ENCODE results near the gene UPK1A.
"Not testable (repeated sequence)": the region's sequence is repeated elsewhere in the genome, so short reads cannot be mapped to it uniquely, and the experiment has no call there.

The UPK1A gene

GRCh38 chr19:35644206-35644986 lies 21.9 kb upstream of the UPK1A start:
- DNase-seq (ENCODE audit: low read depth, low spot score): peak; percentile 96

DNA sequence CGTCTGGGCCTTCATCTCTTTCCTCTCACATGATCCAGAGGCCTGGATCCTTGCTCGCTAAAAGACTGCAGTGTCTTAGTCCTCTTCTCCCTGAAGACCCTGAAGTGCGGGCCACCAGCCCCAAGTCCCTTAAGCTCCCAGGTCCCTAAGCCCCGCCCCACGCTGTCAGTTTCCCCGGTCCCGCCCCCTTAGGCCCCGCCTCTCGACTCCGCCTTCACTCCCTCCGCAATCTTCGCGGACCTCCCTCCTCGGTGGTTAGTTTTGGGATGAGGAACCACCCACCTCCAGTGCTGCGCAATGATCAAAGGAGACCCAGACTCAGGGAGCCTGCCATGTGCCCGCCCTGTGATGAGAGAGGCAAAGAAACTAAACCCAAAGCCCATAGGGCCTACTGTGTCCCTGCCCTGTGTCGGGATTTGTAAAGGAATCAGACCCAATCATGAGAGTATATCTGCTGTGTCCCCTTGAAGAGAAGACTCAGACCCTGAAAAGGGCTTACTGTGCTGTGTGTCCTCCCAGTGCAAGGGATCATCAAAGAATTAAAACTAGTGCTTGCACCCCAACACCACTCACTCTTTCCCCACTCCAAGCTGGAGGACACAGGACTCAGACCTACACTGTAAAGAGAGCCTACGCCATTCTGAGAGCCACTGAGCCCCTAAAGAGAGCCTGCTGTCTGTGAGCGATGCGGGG lies 21.2 kb upstream of the UPK1A start:
- peak; percentile 88 for DNase-seq (ENCODE audit: low read depth, low spot score)

DNA sequence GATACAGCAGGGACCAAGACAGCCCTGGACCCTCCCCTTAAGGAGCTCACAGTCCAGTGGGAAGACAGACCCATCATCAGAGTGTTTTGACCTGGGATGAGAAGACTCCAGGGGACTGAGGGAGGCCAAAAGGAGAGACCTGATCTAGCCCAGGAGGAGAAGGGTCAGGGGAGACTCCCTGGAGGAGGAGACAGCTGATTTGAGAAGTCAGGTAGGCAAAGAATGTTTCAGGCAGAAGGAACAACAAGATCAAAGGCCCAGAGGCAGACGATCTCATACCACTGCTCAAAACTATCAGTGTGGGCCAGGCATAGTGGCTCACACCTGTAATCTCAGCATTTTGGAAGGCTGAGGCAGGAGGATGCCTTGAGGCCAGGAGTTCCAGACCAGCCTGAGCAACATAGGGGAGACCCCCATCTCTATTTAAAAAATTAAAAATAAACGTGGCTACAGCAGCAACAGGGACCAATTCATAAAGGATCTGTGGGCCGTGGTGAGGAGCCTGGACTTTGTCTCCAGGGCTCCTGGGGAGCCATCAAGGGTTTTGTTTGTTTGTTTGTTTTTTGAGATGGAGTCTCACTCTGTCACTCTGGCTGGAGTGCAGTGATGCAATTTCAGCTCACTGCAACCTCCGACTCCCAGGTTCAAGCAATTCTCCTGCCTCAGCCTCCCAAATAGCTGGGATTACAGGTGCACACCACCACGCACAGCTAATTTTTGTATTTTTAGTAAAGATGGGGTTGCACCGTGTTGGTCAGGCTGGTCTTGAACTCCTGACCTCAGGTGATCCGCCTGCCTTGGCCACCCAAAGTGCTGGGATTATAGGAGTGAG lies 20.4 kb upstream of the UPK1A start:
- peak; percentile 29 for DNase-seq (ENCODE audit: low read depth, low spot score)

DNA sequence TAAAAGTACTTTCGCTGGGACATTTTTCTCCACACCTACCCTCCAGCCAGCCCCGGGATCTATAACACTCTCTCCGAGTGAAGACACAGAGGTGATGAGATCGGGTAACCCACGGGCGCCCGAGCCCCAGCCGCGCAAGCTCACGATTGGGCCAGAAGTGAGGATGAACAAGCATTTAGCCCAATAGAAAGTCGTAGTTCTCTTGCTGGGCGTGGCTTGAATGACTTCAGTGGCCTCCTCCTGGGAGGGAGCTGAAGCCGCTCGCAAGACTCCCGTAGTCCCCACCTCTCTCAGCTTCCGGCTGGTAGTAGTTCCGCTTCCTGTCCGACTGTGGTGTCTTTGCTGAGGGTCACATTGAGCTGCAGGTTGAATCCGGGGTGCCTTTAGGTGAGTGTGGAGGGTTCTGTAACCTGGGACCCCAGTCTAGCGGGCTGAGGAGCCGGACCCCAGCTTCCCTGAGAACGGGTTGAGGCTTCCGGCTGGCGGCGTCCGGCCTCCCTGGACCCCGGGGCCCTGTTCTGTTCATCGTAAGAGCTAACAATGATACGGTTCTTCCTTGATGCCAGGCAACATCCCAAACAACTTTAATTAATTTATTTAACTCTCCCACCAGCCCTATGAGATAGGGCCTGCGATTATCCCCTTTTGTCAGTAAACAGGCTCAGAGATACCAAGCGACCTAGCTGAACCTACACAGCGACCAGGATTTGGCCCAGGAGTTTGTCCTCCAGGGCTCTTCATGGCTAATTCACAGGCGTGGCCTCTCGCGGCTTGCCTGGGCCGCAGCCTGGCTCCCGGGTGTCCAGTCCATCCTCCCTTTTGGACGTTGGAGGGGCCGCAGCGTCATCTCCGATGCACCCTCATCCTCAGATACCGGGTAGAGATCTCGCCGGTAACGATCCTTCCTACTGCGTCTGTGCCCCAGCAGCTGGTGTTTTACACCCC lies 18.0 kb upstream of the UPK1A start, which contains the start of gene COX6B1:
COX6B1 (plus strand) TSS at position 307 of the 945 bp plus-strand sequence. CDS start 2,921 bp downstream, outside the sequence.
- peak; percentile 97 for DNase-seq (ENCODE audit: low read depth, low spot score)

GRCh38 chr19:35650581-35650980 lies 15.7 kb upstream of the UPK1A start:
- no peak for DNase-seq (ENCODE audit: low read depth, low spot score)

GRCh38 chr19:35654828-35655227 lies 11.5 kb upstream of the UPK1A start:
- not testable (repeated sequence) for DNase-seq (ENCODE audit: low read depth, low spot score)

DNA sequence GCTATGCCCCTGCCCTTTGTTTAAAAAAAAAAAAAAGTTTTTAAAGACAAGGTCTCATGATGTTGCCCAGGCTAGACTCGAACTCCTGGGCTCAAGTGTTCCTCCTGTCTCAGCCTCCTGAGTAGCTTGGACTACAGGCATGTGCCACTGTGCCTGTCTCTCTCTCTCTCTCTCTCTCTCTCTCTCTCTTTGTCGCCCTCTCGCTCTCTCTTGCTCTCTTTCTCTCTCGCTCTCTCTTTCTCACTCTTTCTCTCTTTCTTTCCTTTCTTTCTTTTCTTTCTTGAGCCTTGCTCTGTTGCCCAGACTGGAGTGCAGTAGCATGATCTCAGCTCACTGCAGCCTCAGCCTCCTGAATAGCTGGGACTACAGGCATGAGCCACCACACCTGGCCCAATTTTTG lies 10.7 kb upstream of the UPK1A start:
- DNase-seq (ENCODE audit: low read depth, low spot score): no peak

DNA sequence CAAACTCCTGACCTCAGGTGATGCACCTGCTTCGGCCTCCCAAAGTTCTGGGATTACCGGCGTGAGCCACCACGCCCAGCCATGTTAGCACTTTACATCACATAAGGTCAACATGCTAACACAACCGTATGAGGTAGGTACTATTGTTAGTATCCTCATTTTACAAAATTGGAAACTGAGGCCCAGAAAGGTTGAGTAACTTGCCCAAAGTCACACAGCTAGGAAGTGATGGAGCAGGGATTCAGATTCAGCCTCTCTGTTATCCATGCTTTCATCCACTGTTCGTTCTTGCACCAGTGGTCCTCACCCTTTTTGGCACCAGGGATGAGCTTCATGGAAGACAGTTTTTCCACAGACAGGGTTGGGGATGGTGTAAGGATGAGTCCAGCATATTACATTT lies 9.6 kb upstream of the UPK1A start:
- no peak for DNase-seq (ENCODE audit: low read depth, low spot score)

- no peak for DNase-seq (ENCODE audit: low read depth, low spot score)
Observed at GRCh38 chr19:35657904-35658700, 8.2 kb upstream of the UPK1A start.

DNA sequence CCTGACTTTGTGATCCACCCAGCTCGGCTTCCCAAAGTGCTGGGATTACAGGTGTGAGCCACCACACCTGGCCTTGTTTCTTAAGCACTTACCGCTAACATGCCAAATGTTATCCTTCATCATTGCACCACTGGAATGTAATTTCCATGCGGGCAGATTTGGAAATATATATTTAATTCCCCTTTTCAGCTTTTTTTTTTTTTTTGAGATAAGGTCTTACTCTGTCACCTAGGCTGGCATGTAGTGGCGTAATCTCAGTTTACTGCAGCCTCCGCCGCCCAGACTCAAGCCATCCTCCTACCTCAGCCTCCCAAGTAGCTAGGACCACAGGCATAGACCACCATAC lies 4.3 kb upstream of the UPK1A start:
- DNase-seq (ENCODE audit: low read depth, low spot score): no peak

- DNase-seq (ENCODE audit: low read depth, low spot score): no peak
Observed at GRCh38 chr19:35663981-35664380, 2.3 kb upstream of the UPK1A start.

DNA sequence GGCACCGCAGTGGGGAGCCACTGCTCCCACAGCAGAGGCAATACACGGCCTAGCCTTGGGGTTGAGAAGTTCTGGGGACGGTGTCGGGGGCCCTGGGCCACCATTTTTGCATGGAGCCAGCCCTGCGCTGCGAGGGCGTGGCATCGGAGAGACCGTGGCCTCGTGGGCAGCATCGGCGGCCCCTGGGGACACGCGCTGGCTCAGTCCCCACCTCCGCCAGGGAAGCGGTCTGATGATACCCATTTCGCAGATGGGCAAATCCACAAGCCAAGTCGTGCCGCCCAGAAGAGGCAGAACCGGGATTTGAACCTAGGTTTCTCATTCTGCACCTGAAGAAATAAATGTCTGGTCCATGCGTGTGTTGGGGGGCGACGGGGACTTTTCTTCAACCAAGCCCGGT lies 1.2 kb upstream of the UPK1A start:
- no peak for DNase-seq (ENCODE audit: low read depth, low spot score)

GRCh38 chr19:35665604-35666003 lies 713 bp upstream of the UPK1A start:
- DNase-seq (ENCODE audit: low read depth, low spot score): no peak

DNA sequence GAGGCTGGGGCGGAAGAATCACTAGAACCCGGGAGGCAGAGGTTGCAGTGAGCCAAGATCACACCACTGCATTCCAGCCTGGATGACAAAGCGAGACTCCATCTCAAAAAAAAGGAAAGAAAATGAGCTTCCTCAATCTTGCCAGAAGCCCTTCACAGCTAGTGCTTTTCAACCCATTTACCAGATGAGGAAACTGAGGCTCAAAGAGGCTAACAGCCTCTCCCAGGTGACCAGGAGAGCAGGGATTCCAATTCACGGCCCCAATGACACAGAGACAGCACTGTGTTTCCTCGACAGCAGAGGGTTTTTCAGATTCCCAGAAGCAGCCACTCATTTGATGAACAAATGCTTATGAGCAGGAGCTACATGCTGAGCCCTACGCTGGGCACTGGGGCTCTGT lies 3.2 kb downstream of the UPK1A start:
- DNase-seq (ENCODE audit: low read depth, low spot score): no peak

DNA sequence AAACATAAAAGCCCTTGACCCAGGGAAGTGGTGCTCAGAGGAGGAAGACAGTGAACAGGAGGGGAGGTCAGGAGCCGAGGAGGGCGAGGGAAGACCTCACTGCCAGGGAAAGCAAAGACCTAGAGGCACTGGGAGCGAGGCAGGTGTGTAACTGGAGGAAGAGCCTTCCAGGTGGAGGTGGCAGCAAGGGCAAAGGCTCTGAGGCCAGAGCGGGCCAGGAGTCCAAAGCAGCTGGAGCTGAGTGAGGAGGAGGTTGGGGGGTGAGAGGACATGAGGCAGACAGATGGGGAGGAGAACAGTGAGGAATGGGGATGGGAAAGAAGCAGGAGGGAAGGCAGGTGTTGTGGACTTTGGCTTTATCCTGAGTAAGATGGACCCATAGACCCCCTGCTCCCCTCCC lies 3.7 kb downstream of the UPK1A start:
- no peak for DNase-seq (ENCODE audit: low read depth, low spot score)

DNA sequence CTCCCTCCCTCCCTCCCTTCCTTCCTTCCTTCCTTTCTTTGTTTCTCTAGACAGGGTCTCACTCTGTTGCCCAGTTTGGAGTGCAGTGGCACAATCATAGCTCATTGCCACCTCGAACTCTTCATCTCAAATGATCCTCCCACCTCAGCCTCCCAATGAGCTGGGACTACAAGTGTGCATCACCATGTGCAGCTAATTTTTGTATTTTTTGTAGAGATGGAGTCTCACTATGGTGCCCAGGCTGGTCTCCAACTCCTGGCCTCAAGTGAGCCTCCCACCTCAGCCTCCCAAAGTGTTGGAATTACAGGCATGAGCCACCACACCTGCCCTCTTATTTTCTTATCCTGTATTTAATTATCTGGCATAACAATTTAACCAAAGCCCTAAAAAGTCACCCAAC lies 4.4 kb downstream of the UPK1A start:
- DNase-seq (ENCODE audit: low read depth, low spot score): no peak

- DNase-seq (ENCODE audit: low read depth, low spot score): no peak
Observed at GRCh38 chr19:35671818-35672217, 5.5 kb downstream of the UPK1A start.

DNA sequence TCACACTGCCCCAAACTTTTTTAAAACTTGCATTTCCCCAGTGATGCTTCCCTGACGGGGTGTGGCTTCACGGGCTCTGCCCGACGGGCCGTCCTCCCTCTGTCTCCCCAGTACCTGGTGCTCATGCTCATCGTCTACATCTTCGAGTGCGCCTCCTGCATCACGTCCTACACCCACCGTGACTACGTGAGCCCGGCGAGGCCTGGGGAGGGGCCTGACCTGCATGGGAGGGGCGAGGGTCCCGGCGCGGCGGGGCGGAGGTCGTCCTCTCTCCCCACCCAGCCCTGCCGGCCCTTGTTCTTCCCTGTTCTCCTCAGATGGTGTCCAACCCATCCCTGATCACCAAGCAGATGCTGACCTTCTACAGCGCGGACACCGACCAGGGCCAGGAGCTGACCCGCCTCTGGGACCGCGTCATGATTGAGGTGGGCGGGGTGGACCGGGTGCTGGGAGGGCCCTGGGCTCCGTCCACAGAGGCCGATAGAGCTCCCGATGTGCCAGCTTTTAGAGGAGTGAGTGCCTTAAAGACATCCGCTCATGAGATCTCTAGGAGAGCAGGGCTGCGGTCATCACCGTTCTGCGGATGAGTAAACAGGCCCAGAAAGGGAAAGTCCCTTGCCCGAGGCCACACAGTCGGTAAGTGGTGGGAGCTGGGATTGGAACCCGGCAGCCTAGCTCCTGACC lies 6.9 kb downstream of the UPK1A start:
- DNase-seq (ENCODE audit: low read depth, low spot score): peak; percentile 79

- no peak for DNase-seq (ENCODE audit: low read depth, low spot score)
Observed at GRCh38 chr19:35675589-35676140, 9.3 kb downstream of the UPK1A start.

Data from ELF-1 (cell line).